Keratinocyte (primary cell): ENCODE measurements around the gene GIMAP8. TPM values are rescaled to one million over a fixed set of nuclear protein-coding genes. Genes with fewer than 3 reads are reported as not detected.

Experiments
- DNase-seq: peaks from one replicate; pipeline ENCODE4 v3.0.0-alpha.2; 2011; ENCODE audit warnings: low read depth, missing footprints, low spot score
- FAIRE-seq: peaks from 2 replicates; lab custom pipeline; 2011; peaks lifted over from hg19 to GRCh38; lab: Jason Lieb, UNC
- H2AFZ ChIP-seq: 2 replicates; pipeline ENCODE4 v1.6.0; 2012; ENCODE audit warnings: low read length, control low read depth, inconsistent platforms; ENCODE audit not compliant: control insufficient read depth
- H3K27ac ChIP-seq: 2 replicates; pipeline ENCODE4 v1.5.1; 2011; ENCODE audit warnings: low read length; ENCODE audit not compliant: control insufficient read depth, insufficient read depth
- H3K27me3 ChIP-seq: 3 replicates; pipeline ENCODE4 v1.6.0; 2011; ENCODE audit warnings: low read length; ENCODE audit not compliant: control insufficient read depth, insufficient read depth; ENCODE audit errors: extremely low read depth
- H3K36me3 ChIP-seq, 2 experiments: 2 replicates in 1 of 2; 3 replicates in 1 of 2; pipeline ENCODE4 v1.5.1; 2011; ENCODE audit warnings: low read length in 2 of 2, mild to moderate bottlenecking in 1 of 2; ENCODE audit not compliant: control insufficient read depth in 2 of 2, insufficient read depth in 2 of 2; ENCODE audit errors: extremely low read depth in 1 of 2
- H3K4me1 ChIP-seq: 3 replicates; pipeline ENCODE4 v1.5.1; 2011; ENCODE audit warnings: low read length; ENCODE audit not compliant: control insufficient read depth, insufficient read depth; ENCODE audit errors: extremely low read depth
- H3K4me2 ChIP-seq: 3 replicates; pipeline ENCODE4 v1.6.0; 2011; ENCODE audit warnings: low read depth, low read length; ENCODE audit not compliant: control insufficient read depth, insufficient read depth; ENCODE audit errors: extremely low read depth
- H3K4me3 ChIP-seq, 3 experiments: fragments of 200-600 bp in 1 of 3; sonication (generic) in 1 of 3; 2 replicates in 2 of 3; 3 replicates in 1 of 3; pipeline ENCODE4 v1.5.1; 2011 to 2016; ENCODE audit warnings: low read length in 3 of 3, mild to moderate bottlenecking in 3 of 3, control low read depth in 2 of 3, inconsistent platforms in 1 of 3, low read depth in 1 of 3, mixed read lengths in 1 of 3, mixed run types in 1 of 3, moderate library complexity in 1 of 3; ENCODE audit not compliant: control insufficient read depth in 2 of 3, insufficient read depth in 2 of 3; ENCODE audit errors: extremely low read depth in 1 of 3
- H3K79me2 ChIP-seq: 2 replicates; pipeline ENCODE4 v1.6.0; 2012; ENCODE audit warnings: low read length; ENCODE audit not compliant: control insufficient read depth, insufficient read depth
- H3K9ac ChIP-seq: 3 replicates; pipeline ENCODE4 v1.6.0; 2011; ENCODE audit warnings: low read length; ENCODE audit not compliant: control insufficient read depth, insufficient read depth; ENCODE audit errors: extremely low read depth
- H3K9me1 ChIP-seq: 3 replicates; pipeline ENCODE4 v1.6.0; 2011; ENCODE audit warnings: low read length; ENCODE audit not compliant: control insufficient read depth, insufficient read depth; ENCODE audit errors: extremely low read depth
- H3K9me3 ChIP-seq: 2 replicates; pipeline ENCODE4 v1.5.1; 2012; ENCODE audit warnings: low read depth, low read length; ENCODE audit not compliant: control insufficient read depth
- H4K20me1 ChIP-seq: 3 replicates; pipeline ENCODE4 v1.6.0; 2011; ENCODE audit warnings: low read length; ENCODE audit not compliant: control insufficient read depth, insufficient read depth; ENCODE audit errors: extremely low read depth
- EZH2 ChIP-seq: IDR thresholded peaks from one replicate; pipeline ENCODE4 v1.6.1; 2012; ENCODE audit warnings: inconsistent platforms, mild to moderate bottlenecking, low read length, moderate library complexity
- dilution Hi-C: fragments of 300-500 bp; cut with MboI; formaldehyde crosslinking; loops from one replicate; pipeline ENCODE4 v1.7.0; 2020; ENCODE audit warnings: low sequenced_read_pairs; ENCODE audit not compliant: extremely low pct_ligation_motif_present
- polyA plus RNA-seq, 5 experiments: library from polyadenylated mRNA; depleted of rRNA in 3 of 5; stranded (reverse) in 3 of 5; stranded (forward) in 1 of 5; unstranded in 1 of 5; fragments of >200 nt; gene quantifications; 1 replicate in 1 of 5; 2 replicates in 3 of 5; 3 replicates in 1 of 5; pipeline versions ENCODE4 v1.2.1 to v1.2.3, GENCODE V29; 2011 to 2012; ENCODE audit warnings: missing spikeins in 2 of 5, low read depth in 1 of 5, low replicate concordance in 1 of 5
- TF ChIP-seq, protein P1 (sequence below), 3 experiments: IDR thresholded peaks in 1 of 3; conservative IDR thresholded peaks in 1 of 3; optimal IDR thresholded peaks in 1 of 3; 2 replicates in 2 of 3; 3 replicates in 1 of 3; pipeline versions ENCODE3 to v1.5.1; 2011; ENCODE audit warnings: low read length in 3 of 3, mild to moderate bottlenecking in 3 of 3, moderate library complexity in 2 of 3, control low read depth in 1 of 3, inconsistent platforms in 1 of 3; ENCODE audit not compliant: insufficient read depth in 2 of 3; ENCODE audit errors: extremely low read depth in 1 of 3

GIMAP8 gene
- polyA plus RNA-seq, 1 donor (not counting 4 experiments of a cell fraction or from before 2014, with no cell fraction given): 0.26 TPM

DNA sequence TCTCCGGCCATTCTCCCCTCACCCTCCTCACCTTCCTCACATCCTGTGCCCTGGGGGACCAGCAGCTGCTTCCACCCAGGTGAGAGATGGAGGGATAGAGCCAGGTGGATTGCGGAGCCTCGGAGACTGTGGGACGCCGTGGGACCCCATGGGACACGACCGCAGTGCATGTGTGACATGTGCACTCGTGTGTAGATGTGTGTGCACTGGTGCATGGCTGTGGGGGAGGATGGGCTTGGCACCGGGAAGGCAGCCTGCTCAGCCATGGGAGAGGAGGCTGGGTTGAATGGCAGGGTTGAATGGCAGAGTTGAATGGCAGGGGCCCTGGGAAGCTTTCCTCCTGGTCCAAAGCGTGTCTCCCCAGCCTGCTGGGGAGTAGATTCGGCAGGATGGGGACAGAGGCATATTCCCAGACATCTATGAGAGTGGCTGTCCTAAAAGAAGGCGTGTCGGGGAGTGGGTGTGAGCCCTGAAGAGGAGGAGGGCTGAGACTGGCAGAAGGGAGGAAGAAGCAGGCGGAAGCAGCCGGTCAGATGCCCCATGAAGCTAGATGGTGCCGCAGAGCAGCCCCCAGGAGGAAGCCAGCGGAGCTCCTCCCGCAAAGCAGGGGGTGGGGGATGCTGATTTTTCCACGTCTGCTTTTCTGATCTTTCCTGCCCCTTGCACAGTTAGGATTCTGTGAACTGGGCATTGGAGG lies 815 bp downstream of the GIMAP8 start:
- H3K9ac ChIP-seq: no peak overlapping the region
- H3K4me1 ChIP-seq: no peaks in the 10 kb centered on the region
- no peaks in the 10 kb centered on the region for H4K20me1 ChIP-seq
- H3K79me2 ChIP-seq: no peaks in the 10 kb centered on the region
- H3K27me3 ChIP-seq: peaks cover 3% of the 10 kb centered on the region
- no peak overlapping the region for H2AFZ ChIP-seq
- FAIRE-seq: no peak
- no peak for TF ChIP-seq EZH2
- TF ChIP-seq, protein P1, sequence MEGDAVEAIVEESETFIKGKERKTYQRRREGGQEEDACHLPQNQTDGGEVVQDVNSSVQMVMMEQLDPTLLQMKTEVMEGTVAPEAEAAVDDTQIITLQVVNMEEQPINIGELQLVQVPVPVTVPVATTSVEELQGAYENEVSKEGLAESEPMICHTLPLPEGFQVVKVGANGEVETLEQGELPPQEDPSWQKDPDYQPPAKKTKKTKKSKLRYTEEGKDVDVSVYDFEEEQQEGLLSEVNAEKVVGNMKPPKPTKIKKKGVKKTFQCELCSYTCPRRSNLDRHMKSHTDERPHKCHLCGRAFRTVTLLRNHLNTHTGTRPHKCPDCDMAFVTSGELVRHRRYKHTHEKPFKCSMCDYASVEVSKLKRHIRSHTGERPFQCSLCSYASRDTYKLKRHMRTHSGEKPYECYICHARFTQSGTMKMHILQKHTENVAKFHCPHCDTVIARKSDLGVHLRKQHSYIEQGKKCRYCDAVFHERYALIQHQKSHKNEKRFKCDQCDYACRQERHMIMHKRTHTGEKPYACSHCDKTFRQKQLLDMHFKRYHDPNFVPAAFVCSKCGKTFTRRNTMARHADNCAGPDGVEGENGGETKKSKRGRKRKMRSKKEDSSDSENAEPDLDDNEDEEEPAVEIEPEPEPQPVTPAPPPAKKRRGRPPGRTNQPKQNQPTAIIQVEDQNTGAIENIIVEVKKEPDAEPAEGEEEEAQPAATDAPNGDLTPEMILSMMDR (optimal IDR thresholded peaks at IDR 0.05 in 1 of 3, IDR thresholded peaks at IDR 0.05 in 1 of 3, conservative IDR thresholded peaks at IDR 0.05 in 1 of 3; ENCODE audit: extremely low read depth in 1 of 3, insufficient read depth in 2 of 3, low read length in 3 of 3): no peak
- no peaks in the 10 kb centered on the region for H3K36me3 ChIP-seq
- H3K4me3 ChIP-seq: no peak overlapping the region
- dilution Hi-C loops: no loop called here
- peaks cover 2% of the 10 kb centered on the region for H3K9me3 ChIP-seq
- no peaks in the 10 kb centered on the region for H3K9me1 ChIP-seq
- no peak overlapping the region for H3K27ac ChIP-seq
- no peak for DNase-seq
- H3K4me2 ChIP-seq: no peak overlapping the region

DNA sequence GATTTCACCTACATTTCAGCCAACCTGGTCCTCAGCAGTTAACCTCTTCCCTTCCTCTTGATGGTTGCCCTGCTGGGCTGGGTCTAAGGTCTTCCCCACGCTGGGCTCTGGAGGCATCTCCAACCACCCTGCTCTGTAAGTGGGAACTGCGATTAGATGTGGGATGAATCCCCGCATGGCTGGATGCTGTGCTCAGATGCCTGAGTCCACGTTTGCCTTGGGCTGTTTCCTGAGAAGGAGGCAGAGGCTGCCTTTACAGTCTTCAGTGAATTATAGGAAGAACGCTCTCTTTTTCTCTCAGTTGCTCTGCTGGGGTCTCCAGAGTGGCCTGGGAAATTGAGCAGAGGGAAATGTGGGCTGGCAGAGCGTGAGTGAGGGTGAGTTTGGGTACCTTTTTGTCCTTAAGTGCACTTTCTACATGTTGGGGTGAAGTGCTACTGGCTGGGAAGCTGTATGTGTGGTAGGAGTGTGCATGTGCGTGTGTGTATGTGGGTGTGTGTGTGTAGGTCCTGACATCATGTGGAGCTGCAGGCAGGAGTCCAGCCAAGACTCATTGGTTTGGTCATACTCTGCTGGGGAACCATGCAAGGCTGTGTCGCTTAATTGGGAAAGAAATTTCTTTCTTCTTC lies 1.5 kb downstream of the GIMAP8 start:
- H3K4me2 ChIP-seq: no peak overlapping the region
- H3K9me3 ChIP-seq: peaks cover 5% of the 10 kb centered on the region
- no peak overlapping the region for H3K27ac ChIP-seq
- TF ChIP-seq, protein P1 (optimal IDR thresholded peaks at IDR 0.05 in 1 of 3, IDR thresholded peaks at IDR 0.05 in 1 of 3, conservative IDR thresholded peaks at IDR 0.05 in 1 of 3; ENCODE audit: extremely low read depth in 1 of 3, insufficient read depth in 2 of 3, low read length in 3 of 3): no peak
- no peak for TF ChIP-seq EZH2
- H3K36me3 ChIP-seq: no peaks in the 10 kb centered on the region
- no peaks in the 10 kb centered on the region for H4K20me1 ChIP-seq
- no peak overlapping the region for H2AFZ ChIP-seq
- no peaks in the 10 kb centered on the region for H3K4me1 ChIP-seq
- H3K27me3 ChIP-seq: peaks cover 3% of the 10 kb centered on the region
- DNase-seq: no peak
- H3K9me1 ChIP-seq: no peaks in the 10 kb centered on the region
- FAIRE-seq: no peak
- no peaks in the 10 kb centered on the region for H3K79me2 ChIP-seq
- H3K9ac ChIP-seq: no peak overlapping the region
- no peak overlapping the region for H3K4me3 ChIP-seq
- dilution Hi-C loops: no loop called here
